Measurements from ENCODE around the gene MPHOSPH6. TPM values are rescaled to one million over a fixed set of nuclear protein-coding genes. Genes with fewer than 3 reads are reported as not detected.

Gene MPHOSPH6
- polyA plus RNA-seq, 1 of the 3 experiments (the other 2 are of a cell fraction) = 9.4 TPM

GRCh38 chr16:82113741-82114140 lies 56.3 kb downstream of the MPHOSPH6 start:
- ChIA-PET POLR2A (no interaction called here), CTCF (no interaction called here)
- 24% methylated on average over 3 of the region's 3 CpGs for WGBS (ENCODE audit: low lambda C conversion rate)
- no peaks in the 10 kb centered on the region for H3K9me2 ChIP-seq
- no peak overlapping the region for H3K4me3 ChIP-seq (ENCODE audit: low read depth in 2 of 2, low read length in 1 of 2)
- H3K36me3 ChIP-seq (replicated peaks in 1 of 2; ENCODE audit: control insufficient read depth in 1 of 2, insufficient read depth in 2 of 2, low read length in 1 of 2) = no peaks in the 10 kb centered on the region
- no peak overlapping the region for H3K4me2 ChIP-seq
- TF ChIP-seq SIN3A (IDR thresholded peaks at IDR 0.05; ENCODE audit: borderline replicate concordance, low read depth, low read length) (no peak), PBX3 (IDR thresholded peaks at IDR 0.05) (no peak), RFX5 (IDR thresholded peaks at IDR 0.05; ENCODE audit: low read length) (no peak), IRF3 (IDR thresholded peaks at IDR 0.05; ENCODE audit: low read depth, low read length) (no peak), SMC3 (IDR thresholded peaks at IDR 0.05; ENCODE audit: low read depth, low read length) (no peak), POLR2AphosphoS5 (IDR thresholded peaks at IDR 0.05; ENCODE audit: low read depth, low read length) (no peak), YY1 (IDR thresholded peaks at IDR 0.05; ENCODE audit: low read depth) (no peak), EP300 (IDR thresholded peaks at IDR 0.05; ENCODE audit: borderline replicate concordance in 1 of 2, low read depth in 1 of 2, low read length in 1 of 2) (no peak)
- H4K20me1 ChIP-seq (ENCODE audit: insufficient read depth) = no peaks in the 10 kb centered on the region
- H3K9me3 ChIP-seq = no peaks in the 10 kb centered on the region
- DNase-seq = no peak
- no peaks in the 10 kb centered on the region; the same call in 1 of the 2 replicates for H3K27me3 ChIP-seq (ENCODE audit: insufficient read depth)
- no peaks in the 10 kb centered on the region for H3F3A ChIP-seq (replicated peaks; ENCODE audit: insufficient read depth)
- H3K27ac ChIP-seq (ENCODE audit: low read depth in 2 of 2, low read length in 1 of 2) = no peak overlapping the region
- no peak overlapping the region for H2AFZ ChIP-seq (ENCODE audit: low read depth)
- H3K9ac ChIP-seq = no peak overlapping the region
- no peaks in the 10 kb centered on the region for H3K4me1 ChIP-seq (ENCODE audit: control insufficient read depth in 1 of 2, insufficient read depth in 2 of 2, low read depth in 1 of 2, low read length in 1 of 2)
- no peaks in the 10 kb centered on the region; the same call in 1 of the 2 replicates for H3K79me2 ChIP-seq (ENCODE audit: insufficient read depth)

GRCh38 chr16:82111944-82112343 lies 58.1 kb downstream of the MPHOSPH6 start:
- Histone ChIP-seq H3K4me1 (ENCODE audit: control insufficient read depth in 1 of 2, insufficient read depth in 2 of 2, low read depth in 1 of 2, low read length in 1 of 2) (no peaks in the 10 kb centered on the region), H3K9me3 (no peaks in the 10 kb centered on the region), H3K27ac (ENCODE audit: low read depth in 2 of 2, low read length in 1 of 2) (no peak overlapping the region), H3K4me2 (no peak overlapping the region), H3K4me3 (ENCODE audit: low read depth in 2 of 2, low read length in 1 of 2) (no peak overlapping the region), H3K36me3 (replicated peaks in 1 of 2; ENCODE audit: control insufficient read depth in 1 of 2, insufficient read depth in 2 of 2, low read length in 1 of 2) (no peaks in the 10 kb centered on the region), H3K79me2 (ENCODE audit: insufficient read depth) (no peaks in the 10 kb centered on the region), H4K20me1 (ENCODE audit: insufficient read depth) (no peaks in the 10 kb centered on the region), H3K9ac (no peak overlapping the region), H2AFZ (ENCODE audit: low read depth) (no peak overlapping the region), H3F3A (replicated peaks; ENCODE audit: insufficient read depth) (no peaks in the 10 kb centered on the region), H3K27me3 (ENCODE audit: insufficient read depth) (no peaks in the 10 kb centered on the region; the same call in 1 of the 2 replicates), H3K9me2 (no peaks in the 10 kb centered on the region)
- DNase-seq = no peak
- 21% methylated on average over 2 of the region's 2 CpGs for WGBS (ENCODE audit: low lambda C conversion rate)
- POLR2A ChIA-PET = no interaction called here
- CTCF ChIA-PET = no interaction called here
- TF ChIP-seq FOXJ3 (CRISPR knock-in tag; IDR thresholded peaks at IDR 0.05) = no peak
- TF ChIP-seq SIN3A (IDR thresholded peaks at IDR 0.05; ENCODE audit: borderline replicate concordance, low read depth, low read length) = no peak
- TF ChIP-seq REST (IDR thresholded peaks at IDR 0.05; ENCODE audit: low read depth, low read length) = no peak
- TF ChIP-seq EP300 (IDR thresholded peaks at IDR 0.05; ENCODE audit: borderline replicate concordance in 1 of 2, low read depth in 1 of 2, low read length in 1 of 2) = no peak
- TF ChIP-seq RXRA (IDR thresholded peaks at IDR 0.05; ENCODE audit: borderline replicate concordance, low read depth) = no peak
- TF ChIP-seq JUND (IDR thresholded peaks at IDR 0.05) = no peak
- no peak for TF ChIP-seq YY1 (IDR thresholded peaks at IDR 0.05; ENCODE audit: low read depth)
- TF ChIP-seq MEF2A (IDR thresholded peaks at IDR 0.05; ENCODE audit: borderline replicate concordance, low read depth) = no peak
- no peak for TF ChIP-seq USF1 (IDR thresholded peaks at IDR 0.05; ENCODE audit: borderline replicate concordance, low read depth)
- TF ChIP-seq CTCF (IDR thresholded peaks at IDR 0.05) = no peak
- TF ChIP-seq MAX (IDR thresholded peaks at IDR 0.05; ENCODE audit: low read depth) = no peak
- no peak for TF ChIP-seq NFIC (IDR thresholded peaks at IDR 0.05; ENCODE audit: borderline replicate concordance)
- no peak for TF ChIP-seq ELF1 (IDR thresholded peaks at IDR 0.05)
- no peak for TF ChIP-seq MXI1 (IDR thresholded peaks at IDR 0.05; ENCODE audit: low read depth, low read length)
- no peak for TF ChIP-seq FOSL2 (IDR thresholded peaks at IDR 0.05; ENCODE audit: borderline replicate concordance, low read depth)
- no peak for TF ChIP-seq RCOR1 (IDR thresholded peaks at IDR 0.05; ENCODE audit: low read length)

All from SK-N-SH (cell line).